Endothelial cell of umbilical vein (primary cell): ENCODE measurements around the gene UNC5C. TPM values are rescaled to one million over a fixed set of nuclear protein-coding genes. Genes with fewer than 3 reads are reported as not detected.

Experiments used
- BruUV-seq: library from RNA; stranded (reverse); fragments of 400-500 nt; replicated peaks from 2 replicates; lab custom pipeline; 2021; lab: Mats Ljungman, UMichigan
- CTCF ChIA-PET: fragments of 300-600, 350-600 bp; sonication (Branson Sonifier 250); formaldehyde crosslinking; loops from one replicate; lab custom pipeline; 2021; ENCODE audit warnings: antibody characterized with exemption, inconsistent platforms; lab: Charles Lee
- POLR2A ChIA-PET: fragments of 300-600, 350-600 bp; sonication (Branson Sonifier 250); formaldehyde crosslinking; loops from one replicate; lab custom pipeline; 2021; ENCODE audit warnings: antibody characterized with exemption, inconsistent platforms; lab: Charles Lee
- DNase-seq: peaks from one replicate; pipeline ENCODE4 v3.0.0-alpha.2; 2011; ENCODE audit warnings: low read depth, low spot score
- FAIRE-seq: peaks from 2 replicates; lab custom pipeline; 2011; peaks lifted over from hg19 to GRCh38; lab: Jason Lieb, UNC
- H2AFZ ChIP-seq: 2 replicates; pipeline ENCODE4 v1.6.0; 2012; ENCODE audit warnings: low read depth, low read length, control low read depth, inconsistent platforms
- H3K27ac ChIP-seq: 2 replicates; pipeline ENCODE4 v1.5.1; 2011; ENCODE audit warnings: low read depth, mild to moderate bottlenecking, control low read depth, low read length, moderate library complexity; ENCODE audit not compliant: insufficient read depth
- H3K27me3 ChIP-seq, 2 experiments: 2 replicates each; pipeline versions ENCODE4 v1.6.0 to v1.6.1; 2011; ENCODE audit warnings: low read length in 2 of 2, mixed read lengths in 1 of 2; ENCODE audit not compliant: control insufficient read depth in 2 of 2, insufficient read depth in 2 of 2
- H3K36me3 ChIP-seq, 2 experiments: 2 replicates in 1 of 2; 3 replicates in 1 of 2; pipeline ENCODE4 v1.5.1; 2011; ENCODE audit warnings: low read length in 2 of 2, mild to moderate bottlenecking in 1 of 2, moderate library complexity in 1 of 2; ENCODE audit not compliant: control insufficient read depth in 2 of 2, insufficient read depth in 2 of 2; ENCODE audit errors: extremely low read depth in 1 of 2
- H3K4me1 ChIP-seq: 3 replicates; pipeline ENCODE4 v1.5.1; 2011; ENCODE audit warnings: mild to moderate bottlenecking, low read length; ENCODE audit not compliant: control insufficient read depth, insufficient read depth; ENCODE audit errors: extremely low read depth
- H3K4me2 ChIP-seq: 2 replicates; pipeline ENCODE4 v1.6.1; 2011; ENCODE audit warnings: low read length, control low read depth, mixed read lengths; ENCODE audit not compliant: insufficient read depth
- H3K4me3 ChIP-seq, 3 experiments: fragments of 200-600 bp in 1 of 3; sonication (generic), shearing (Covaris generic) in 1 of 3; replicated peaks in 1 of 3; 2 replicates each; pipeline ENCODE4 v1.5.1; 2011 to 2016; ENCODE audit warnings: control low read depth in 3 of 3, low read length in 3 of 3, mild to moderate bottlenecking in 2 of 3, inconsistent platforms in 1 of 3, low read depth in 1 of 3, moderate library complexity in 1 of 3; ENCODE audit not compliant: insufficient read depth in 1 of 3
- H3K79me2 ChIP-seq: 2 replicates; pipeline ENCODE4 v1.6.0; 2012; ENCODE audit warnings: low read length, inconsistent platforms; ENCODE audit not compliant: control insufficient read depth, insufficient read depth
- H3K9ac ChIP-seq: replicated peaks from 2 replicates; pipeline ENCODE3; 2011; ENCODE audit warnings: low read length, control low read depth; ENCODE audit not compliant: insufficient read depth; ENCODE audit errors: extremely low read depth
- H3K9me1 ChIP-seq: replicated peaks from 3 replicates; pipeline ENCODE4 v1.6.0; 2011; ENCODE audit warnings: mild to moderate bottlenecking, low read length; ENCODE audit not compliant: control insufficient read depth, insufficient read depth; ENCODE audit errors: extremely low read depth
- H3K9me3 ChIP-seq: replicated peaks from 2 replicates; pipeline ENCODE4 v1.5.1; 2012; ENCODE audit warnings: low read length, inconsistent platforms; ENCODE audit not compliant: control insufficient read depth, insufficient read depth
- H4K20me1 ChIP-seq: replicated peaks from 2 replicates; pipeline ENCODE3; 2011; ENCODE audit warnings: mild to moderate bottlenecking, low read length; ENCODE audit not compliant: control insufficient read depth, insufficient read depth; ENCODE audit errors: extremely low read depth
- FOS ChIP-seq: IDR thresholded peaks from 2 replicates; pipeline ENCODE4 v1.6.1; 2011; ENCODE audit warnings: mild to moderate bottlenecking, low read length, moderate library complexity, borderline replicate concordance; ENCODE audit not compliant: insufficient read depth
- GATA2 ChIP-seq: IDR thresholded peaks from 2 replicates; pipeline ENCODE4 v1.7.0; 2011; ENCODE audit warnings: low read depth, mild to moderate bottlenecking, moderate library complexity, mixed read lengths, low read length; ENCODE audit not compliant: insufficient read length, insufficient read depth
- JUN ChIP-seq: IDR thresholded peaks from 2 replicates; pipeline ENCODE4 v1.6.1; 2011; ENCODE audit warnings: borderline replicate concordance, low read depth; ENCODE audit not compliant: insufficient read length, insufficient read depth
- MYC ChIP-seq: IDR thresholded peaks from one replicate; pipeline ENCODE4 v1.6.1; 2011; ENCODE audit warnings: mild to moderate bottlenecking, low read depth, low read length
- dilution Hi-C: fragments of 300-500 bp; cut with MboI; formaldehyde crosslinking; loops from one replicate; pipeline ENCODE4 v1.15.0; 2019; ENCODE audit warnings: low sequenced_read_pairs; ENCODE audit not compliant: extremely low pct_ligation_motif_present
- intact Hi-C: fragments of 100-400 bp; cut with micrococcal nuclease; formaldehyde crosslinking; loops from one replicate; pipeline ENCODE4 v1.10.0; 2022
- polyA plus RNA-seq, 4 experiments: library from polyadenylated mRNA; depleted of rRNA in 3 of 4; stranded (reverse) in 3 of 4; unstranded in 1 of 4; fragments of >200 nt; gene quantifications; 2 replicates each; pipeline versions ENCODE4 v1.2.1 to v1.2.3, GENCODE V29; 2011 to 2012; ENCODE audit warnings: missing spikeins in 1 of 4
- total RNA-seq: library from RNA; stranded (reverse); gene quantifications from 2 replicates; pipeline ENCODE4 v1.2.3, GENCODE V29; 2021
- TF ChIP-seq, protein P1 (sequence below), 2 donors: IDR thresholded peaks; 1 replicate in 1 of 2; 2 replicates in 1 of 2; pipeline ENCODE4 v1.5.1; 2011; ENCODE audit warnings: low read length in 2 of 2, mild to moderate bottlenecking in 2 of 2, moderate library complexity in 2 of 2, control low read depth in 1 of 2, inconsistent platforms in 1 of 2, low read depth in 1 of 2; ENCODE audit not compliant: insufficient read depth in 1 of 2; ENCODE audit errors: extremely low read depth in 1 of 2

The UNC5C gene
- total and polyA plus RNA-seq, 2 donors (not counting 3 experiments of a cell fraction or from before 2014, with no cell fraction given): 0.44 to 0.53 TPM

DNA sequence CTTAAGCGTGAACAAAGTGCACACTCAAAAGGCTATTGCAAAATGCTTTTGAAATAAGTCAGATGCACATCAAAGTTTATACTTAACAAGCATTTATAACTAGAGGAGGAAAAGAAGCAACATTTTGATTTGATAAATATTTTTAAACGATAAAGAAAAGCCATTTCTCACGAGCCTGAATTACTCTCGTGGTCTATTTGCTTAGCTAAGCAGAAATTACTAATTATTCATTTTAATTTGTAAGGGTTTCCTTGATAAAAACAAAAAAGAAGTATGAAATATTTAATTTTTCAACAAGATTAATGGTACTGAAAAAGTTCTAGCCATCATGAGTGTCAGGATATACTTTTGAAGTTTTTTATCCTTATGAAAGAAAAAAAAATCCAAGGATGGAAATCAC is 78.2 kb downstream of the UNC5C start:
- no TSS peak for BruUV-seq
- Histone ChIP-seq H3K9me1 (no peaks in the 10 kb centered on the region), H3K36me3 (no peaks in the 10 kb centered on the region), H3K4me3 (no peak overlapping the region), H3K27ac (no peak overlapping the region), H3K9me3 (no peaks in the 10 kb centered on the region), H4K20me1 (no peaks in the 10 kb centered on the region), H3K4me1 (no peaks in the 10 kb centered on the region), H3K27me3 (no peaks in the 10 kb centered on the region), H3K9ac (no peak overlapping the region), H3K4me2 (no peak overlapping the region), H3K79me2 (no peaks in the 10 kb centered on the region), H2AFZ (no peak overlapping the region)
- DNase-seq: no peak
- POLR2A ChIA-PET: no interaction called here
- TF ChIP-seq, protein P1, sequence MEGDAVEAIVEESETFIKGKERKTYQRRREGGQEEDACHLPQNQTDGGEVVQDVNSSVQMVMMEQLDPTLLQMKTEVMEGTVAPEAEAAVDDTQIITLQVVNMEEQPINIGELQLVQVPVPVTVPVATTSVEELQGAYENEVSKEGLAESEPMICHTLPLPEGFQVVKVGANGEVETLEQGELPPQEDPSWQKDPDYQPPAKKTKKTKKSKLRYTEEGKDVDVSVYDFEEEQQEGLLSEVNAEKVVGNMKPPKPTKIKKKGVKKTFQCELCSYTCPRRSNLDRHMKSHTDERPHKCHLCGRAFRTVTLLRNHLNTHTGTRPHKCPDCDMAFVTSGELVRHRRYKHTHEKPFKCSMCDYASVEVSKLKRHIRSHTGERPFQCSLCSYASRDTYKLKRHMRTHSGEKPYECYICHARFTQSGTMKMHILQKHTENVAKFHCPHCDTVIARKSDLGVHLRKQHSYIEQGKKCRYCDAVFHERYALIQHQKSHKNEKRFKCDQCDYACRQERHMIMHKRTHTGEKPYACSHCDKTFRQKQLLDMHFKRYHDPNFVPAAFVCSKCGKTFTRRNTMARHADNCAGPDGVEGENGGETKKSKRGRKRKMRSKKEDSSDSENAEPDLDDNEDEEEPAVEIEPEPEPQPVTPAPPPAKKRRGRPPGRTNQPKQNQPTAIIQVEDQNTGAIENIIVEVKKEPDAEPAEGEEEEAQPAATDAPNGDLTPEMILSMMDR (IDR thresholded peaks at IDR 0.05; ENCODE audit: extremely low read depth in 1 of 2, insufficient read depth in 1 of 2, low read depth in 1 of 2, low read length in 2 of 2): no peak
- CTCF ChIA-PET: no interaction called here
- intact Hi-C loops (no loop called here), dilution Hi-C loops (no loop called here)
- FAIRE-seq: no peak

DNA sequence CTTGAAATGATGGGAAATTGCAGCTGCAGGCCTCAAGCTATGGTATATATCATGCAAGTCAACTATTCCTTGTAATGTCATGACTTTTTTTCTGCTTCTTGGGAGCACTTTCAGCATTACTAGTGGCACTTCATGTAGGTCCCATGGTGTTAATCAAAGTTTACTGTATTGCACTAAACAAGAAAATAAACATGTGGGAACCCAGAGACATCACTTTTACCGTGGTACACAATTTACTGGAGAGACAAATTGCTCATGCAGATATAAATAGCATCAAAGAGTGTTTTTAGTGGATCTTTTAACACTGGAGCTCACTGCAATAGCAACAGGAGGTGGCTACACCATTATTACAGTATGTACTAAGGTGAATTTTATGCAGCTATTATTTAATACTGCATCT is 79.2 kb downstream of the UNC5C start:
- dilution Hi-C loops (no loop called here), intact Hi-C loops (no loop called here)
- FAIRE-seq: no peak
- H3K36me3 ChIP-seq: no peaks in the 10 kb centered on the region
- ChIA-PET CTCF (no interaction called here), POLR2A (no interaction called here)
- no peaks in the 10 kb centered on the region for H3K9me3 ChIP-seq
- no peak for DNase-seq
- TF ChIP-seq MYC (no peak), JUN (no peak), GATA2 (no peak), FOS (no peak)
- TF ChIP-seq, protein P1 (IDR thresholded peaks at IDR 0.05; ENCODE audit: extremely low read depth in 1 of 2, insufficient read depth in 1 of 2, low read depth in 1 of 2, low read length in 2 of 2): no peak
- H3K4me2 ChIP-seq: no peak overlapping the region
- no peak overlapping the region for H3K4me3 ChIP-seq
- BruUV-seq: no TSS peak
- no peaks in the 10 kb centered on the region for H3K27me3 ChIP-seq
- H3K9me1 ChIP-seq: no peaks in the 10 kb centered on the region
- no peak overlapping the region for H3K27ac ChIP-seq
- no peaks in the 10 kb centered on the region for H3K79me2 ChIP-seq
- H3K4me1 ChIP-seq: no peaks in the 10 kb centered on the region
- H4K20me1 ChIP-seq: no peaks in the 10 kb centered on the region
- no peak overlapping the region for H2AFZ ChIP-seq
- H3K9ac ChIP-seq: no peak overlapping the region
